Measurements from ENCODE around the gene CAT. TPM values are rescaled to one million over a fixed set of nuclear protein-coding genes. Genes with fewer than 3 reads are reported as not detected.
"Not testable (repeated sequence)": the region's sequence is repeated elsewhere in the genome, so short reads cannot be mapped to it uniquely, and the experiment has no call there.

The CAT gene
- polyA plus RNA-seq, 6 donors from 2014 or later = 207 to 347 (median 234) TPM

DNA sequence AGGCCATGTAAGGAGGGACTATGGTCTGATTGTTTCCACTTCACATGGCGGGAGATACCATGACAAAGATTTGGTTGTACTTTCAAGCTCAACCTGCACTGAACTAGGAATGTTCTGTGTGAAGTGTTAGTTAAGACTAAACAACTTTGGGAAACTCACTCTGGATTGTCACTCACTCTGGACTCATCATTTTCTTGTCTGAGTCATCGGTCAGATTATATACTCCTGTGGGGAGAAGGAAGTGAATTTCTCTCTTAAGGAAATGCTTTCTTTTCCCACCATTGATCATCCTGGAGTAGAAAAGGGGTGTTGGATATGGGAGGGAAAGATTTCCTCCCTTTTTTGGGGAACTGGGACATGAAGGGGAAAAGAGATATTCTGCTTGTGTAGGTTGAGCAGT, 26.9 kb upstream of the CAT start:
- Mint-ChIP-seq H3K4me1 (no peaks in the 10 kb centered on the region), H3K9me3 (peaks cover 6 to 49% (median 41%) of the 10 kb centered on the region in 7 donors), H3K36me3 (peaks cover 23 to 25% of the 10 kb centered on the region in 2 donors), H3K27ac (no peak overlapping the region), H3K4me3 (no peak overlapping the region), H3K27me3 (peaks cover 31 to 38% (median 38%) of the 10 kb centered on the region in 3 donors)
- no peak for DNase-seq
- ATAC-seq (ENCODE audit: low read depth in 2 of 2) = no peak

DNA sequence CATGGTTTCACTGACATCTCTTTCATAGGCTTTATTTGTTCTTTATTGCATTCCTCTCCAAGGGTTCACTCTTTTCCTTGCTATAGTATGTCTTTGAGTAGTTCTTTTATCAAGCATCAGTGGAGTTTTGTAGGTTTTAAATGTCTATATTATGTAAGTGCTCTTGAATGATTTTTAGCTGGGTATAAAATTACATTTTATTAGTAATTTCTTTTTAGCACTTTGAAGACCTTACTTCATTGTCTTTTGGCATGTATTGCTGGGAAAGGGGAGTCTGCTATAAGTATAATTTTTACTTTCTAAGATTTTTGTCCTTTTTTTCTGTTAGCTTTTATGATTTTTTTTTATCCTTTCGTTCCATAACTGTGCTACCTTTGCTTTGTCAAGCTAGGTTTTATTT, 25.5 kb upstream of the CAT start:
- no peaks in the 10 kb centered on the region for H3K4me1 Mint-ChIP-seq
- peaks cover 23 to 25% of the 10 kb centered on the region in 2 donors for H3K36me3 Mint-ChIP-seq
- ATAC-seq (ENCODE audit: low read depth in 2 of 2) (no peak), DNase-seq (no peak)
- H3K4me3 Mint-ChIP-seq = no peak overlapping the region
- peaks cover 28 to 33% (median 31%) of the 10 kb centered on the region in 3 donors for H3K27me3 Mint-ChIP-seq
- H3K27ac Mint-ChIP-seq = no peak overlapping the region
- H3K9me3 Mint-ChIP-seq = peaks cover 6 to 49% (median 41%) of the 10 kb centered on the region in 7 donors

DNA sequence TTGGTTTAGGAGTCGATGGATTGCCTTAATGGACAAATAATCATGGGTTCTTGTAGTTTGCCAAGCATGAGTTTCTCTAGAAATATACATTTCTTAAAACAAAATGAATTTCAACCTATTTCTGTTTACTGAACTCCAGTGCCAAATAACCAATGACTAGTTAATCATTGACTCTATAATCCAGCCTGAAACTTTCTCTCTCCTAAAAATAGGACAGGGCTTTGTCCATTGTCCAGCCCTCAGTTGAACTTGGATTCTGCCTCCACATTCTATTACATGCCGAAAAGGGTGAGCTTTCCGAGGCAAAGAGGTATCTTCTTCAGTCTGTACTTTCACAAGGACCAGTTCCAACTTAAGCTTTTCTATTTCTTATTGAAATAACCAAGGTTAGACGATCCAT, 23.2 kb upstream of the CAT start:
- H3K36me3 Mint-ChIP-seq = peaks cover 23 to 25% of the 10 kb centered on the region in 2 donors
- H3K9me3 Mint-ChIP-seq = peaks cover 6 to 47% (median 37%) of the 10 kb centered on the region in 7 donors
- no peak overlapping the region for H3K4me3 Mint-ChIP-seq
- DNase-seq (no peak), ATAC-seq (ENCODE audit: low read depth in 2 of 2) (no peak)
- no peak overlapping the region for H3K27ac Mint-ChIP-seq
- H3K4me1 Mint-ChIP-seq = no peaks in the 10 kb centered on the region
- peaks cover 13 to 15% (median 14%) of the 10 kb centered on the region in 3 donors for H3K27me3 Mint-ChIP-seq

DNA sequence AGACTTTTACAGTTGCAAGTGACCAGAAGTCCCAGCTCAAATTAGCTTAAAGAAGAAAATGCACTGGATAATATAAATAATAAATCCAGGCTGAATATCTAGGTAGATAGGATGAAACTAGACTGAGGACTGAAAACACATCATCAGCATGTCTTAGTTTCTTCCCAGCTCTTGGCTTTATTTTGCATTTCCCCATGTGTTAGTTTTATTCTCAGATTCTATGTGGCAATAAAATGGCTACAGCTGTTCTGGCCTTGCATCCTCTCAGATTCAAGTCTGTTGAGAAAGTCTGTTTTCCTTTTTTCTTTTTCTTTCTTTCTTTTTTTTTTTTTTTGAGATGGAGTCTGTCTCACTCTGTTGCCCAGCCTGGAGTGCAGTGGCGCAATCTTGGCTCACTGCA, 22.6 kb upstream of the CAT start:
- no peaks in the 10 kb centered on the region for H3K4me1 Mint-ChIP-seq
- peaks cover 6 to 45% (median 36%) of the 10 kb centered on the region in 7 donors for H3K9me3 Mint-ChIP-seq
- no peak for ATAC-seq (ENCODE audit: low read depth in 2 of 2)

GRCh38 chr11:34416766-34417165, 22.0 kb upstream of the CAT start:
- ATAC-seq (ENCODE audit: low read depth in 2 of 2) (no peak), DNase-seq (no peak)
- Mint-ChIP-seq H3K4me1 (peaks cover 0 to under 1% (median 0%) of the 10 kb centered on the region in 3 donors), H3K27ac (no peak overlapping the region), H3K27me3 (peaks cover 13 to 22% (median 15%) of the 10 kb centered on the region in 3 donors), H3K4me3 (no peak overlapping the region), H3K9me3 (peaks cover 6 to 38% (median 30%) of the 10 kb centered on the region in 7 donors), H3K36me3 (peaks cover 18 to 25% of the 10 kb centered on the region in 2 donors)

More for the DNA sequence above, 22.6 kb upstream of the CAT start:
- peaks cover 13 to 20% (median 15%) of the 10 kb centered on the region in 3 donors for H3K27me3 Mint-ChIP-seq
- no peak overlapping the region for H3K4me3 Mint-ChIP-seq
- no peak for DNase-seq
- peaks cover 18 to 25% of the 10 kb centered on the region in 2 donors for H3K36me3 Mint-ChIP-seq
- no peak overlapping the region for H3K27ac Mint-ChIP-seq

- Mint-ChIP-seq H3K4me1 (peaks cover 2 to 5% (median 3%) of the 10 kb centered on the region in 3 donors), H3K9me3 (peaks cover 6 to 33% (median 26%) of the 10 kb centered on the region in 7 donors), H3K36me3 (peaks cover 18 to 25% of the 10 kb centered on the region in 2 donors), H3K4me3 (no peak overlapping the region), H3K27ac (no peak overlapping the region), H3K27me3 (peaks cover 17 to 24% (median 18%) of the 10 kb centered on the region in 3 donors)
- no peak for ATAC-seq (ENCODE audit: low read depth in 2 of 2)
- no peak for DNase-seq
These were observed 21.5 kb upstream of the CAT start for GRCh38 chr11:34417202-34417601.

DNA sequence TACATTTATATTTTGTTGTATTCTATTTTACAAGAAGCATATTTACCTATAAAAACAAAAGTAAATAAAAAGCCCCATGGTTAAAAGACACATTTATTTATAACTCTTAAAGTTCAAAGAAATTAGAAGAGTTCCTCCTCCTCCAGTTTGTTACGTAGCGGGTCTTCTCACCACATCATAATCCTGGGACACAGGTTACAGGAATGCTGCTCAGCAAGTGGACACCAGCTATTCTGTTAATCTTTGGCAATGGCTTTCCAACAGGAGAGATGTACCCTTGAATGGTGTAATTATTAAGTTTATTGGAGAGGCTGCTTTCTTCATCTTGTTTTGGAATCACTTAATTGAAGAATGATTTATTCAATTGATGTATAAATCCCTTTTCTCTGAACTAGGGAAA, 19.6 kb upstream of the CAT start:
- ATAC-seq (ENCODE audit: low read depth in 2 of 2) = no peak

DNA sequence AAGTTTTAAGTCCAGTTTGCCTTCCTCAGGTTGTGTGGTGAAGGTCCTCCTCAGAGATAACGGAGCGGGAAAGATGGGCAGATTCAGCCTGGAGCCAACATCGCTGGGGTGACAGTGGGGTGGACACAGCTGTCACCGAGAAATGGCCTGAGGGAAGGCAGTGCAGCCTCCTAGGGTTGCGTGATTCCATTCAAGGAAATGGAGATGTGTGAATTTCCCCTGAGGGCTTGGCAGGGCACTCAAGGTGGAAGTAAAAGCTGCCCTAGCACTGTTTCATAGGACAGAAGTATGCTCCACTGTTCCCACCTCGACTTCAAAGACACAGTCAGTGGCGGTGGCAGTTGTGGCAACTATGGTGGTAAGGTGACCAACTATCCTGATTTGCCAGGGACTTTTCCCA, 15.4 kb upstream of the CAT start:
- Mint-ChIP-seq H3K27me3 (peaks cover 8 to 15% (median 11%) of the 10 kb centered on the region in 3 donors), H3K27ac (no peak overlapping the region), H3K9me3 (no peaks in the 10 kb centered on the region), H3K36me3 (no peaks in the 10 kb centered on the region), H3K4me3 (no peak overlapping the region), H3K4me1 (peaks cover 4 to 6% (median 5%) of the 10 kb centered on the region in 3 donors)
- ATAC-seq (ENCODE audit: low read depth in 2 of 2) (no peak), DNase-seq (no peak)

More for the DNA sequence above, 19.6 kb upstream of the CAT start:
- DNase-seq = no peak
- Mint-ChIP-seq H3K36me3 (peaks cover 4 to 8% of the 10 kb centered on the region in 2 donors), H3K4me1 (peaks cover 4 to 6% (median 5%) of the 10 kb centered on the region in 3 donors), H3K27ac (no peak overlapping the region), H3K9me3 (peaks cover 0 to 16% (median 10%) of the 10 kb centered on the region in 7 donors), H3K27me3 (peaks cover 13 to 26% (median 19%) of the 10 kb centered on the region in 3 donors), H3K4me3 (no peak overlapping the region)

DNA sequence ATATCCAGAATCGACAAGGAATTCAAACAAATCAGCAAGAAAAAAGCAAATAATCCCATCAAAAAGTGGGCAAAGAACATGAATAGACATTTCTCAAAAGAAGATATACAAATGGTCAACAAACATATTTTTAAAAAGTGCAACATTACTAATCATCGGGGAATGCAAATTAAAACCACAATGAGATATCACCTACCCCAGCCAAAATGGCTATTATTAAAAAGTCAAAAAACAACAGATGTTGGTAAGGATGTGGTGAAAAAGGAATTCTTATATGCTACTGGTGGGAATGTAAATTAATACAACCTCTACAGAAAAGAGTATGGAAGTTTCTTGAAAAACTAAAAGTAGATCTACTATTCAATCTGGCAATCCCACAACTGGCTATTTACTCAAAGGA, 13.9 kb upstream of the CAT start:
- H3K4me3 Mint-ChIP-seq; DNase-seq; H3K4me1 Mint-ChIP-seq; H3K9me3 Mint-ChIP-seq; H3K27ac Mint-ChIP-seq; ATAC-seq (ENCODE audit: low read depth in 2 of 2); H3K36me3 Mint-ChIP-seq: not testable (repeated sequence)
- H3K27me3 Mint-ChIP-seq = peaks cover 8 to 15% (median 11%) of the 10 kb centered on the region in 3 donors

DNA sequence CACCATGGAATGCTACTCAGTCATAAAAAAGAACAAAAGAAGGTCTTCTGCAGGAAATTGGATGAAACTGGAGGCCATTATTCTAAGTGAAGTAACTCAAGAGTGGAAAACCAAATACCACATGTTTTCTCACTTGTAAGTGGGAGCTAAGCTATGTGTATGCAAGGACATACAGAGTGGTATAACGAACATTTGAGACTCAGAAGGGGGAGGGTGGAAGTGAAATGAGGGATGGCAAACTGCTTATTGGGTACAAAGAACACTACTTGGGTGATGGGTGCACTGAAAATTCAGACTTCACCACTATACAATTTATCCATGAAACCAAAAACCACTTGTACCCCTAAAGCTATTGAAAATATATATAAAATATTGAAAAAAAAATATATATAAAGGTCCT, 13.4 kb upstream of the CAT start:
- H3K27ac Mint-ChIP-seq = no peak overlapping the region
- DNase-seq = no peak
- H3K36me3 Mint-ChIP-seq = no peaks in the 10 kb centered on the region
- peaks cover 8 to 17% (median 11%) of the 10 kb centered on the region in 3 donors for H3K27me3 Mint-ChIP-seq
- no peak overlapping the region for H3K4me3 Mint-ChIP-seq
- H3K9me3 Mint-ChIP-seq = no peaks in the 10 kb centered on the region
- peaks cover 4 to 6% (median 5%) of the 10 kb centered on the region in 3 donors for H3K4me1 Mint-ChIP-seq
- ATAC-seq (ENCODE audit: low read depth in 2 of 2) = no peak

DNA sequence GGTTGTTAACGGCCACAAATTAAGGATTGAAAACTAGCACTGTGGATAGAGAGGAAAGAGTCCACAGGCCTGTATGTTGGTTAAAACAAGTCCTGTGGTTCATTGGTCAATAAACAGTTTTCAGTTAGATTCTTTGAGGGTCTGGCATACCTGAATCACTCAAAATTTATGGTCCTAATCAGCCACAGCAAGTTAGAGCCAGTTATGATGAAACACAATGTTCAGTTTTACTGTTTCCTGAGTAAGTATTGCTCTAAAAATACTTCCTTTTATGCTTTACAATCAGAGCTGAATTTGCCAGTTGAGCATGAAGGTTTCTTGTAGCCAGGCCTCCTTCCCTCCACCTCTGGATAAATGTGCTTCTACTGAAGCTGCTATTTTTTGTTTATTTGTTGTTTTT, 12.9 kb upstream of the CAT start:
- Mint-ChIP-seq H3K27me3 (peaks cover 8 to 12% (median 11%) of the 10 kb centered on the region in 3 donors), H3K36me3 (no peaks in the 10 kb centered on the region), H3K27ac (peak overlapping the region in 1 of 6 donors; percentile 44), H3K4me1 (peaks cover 4 to 6% (median 5%) of the 10 kb centered on the region in 3 donors), H3K9me3 (no peaks in the 10 kb centered on the region), H3K4me3 (no peak overlapping the region)
- ATAC-seq (ENCODE audit: low read depth in 2 of 2) (no peak), DNase-seq (no peak)

- no peaks in the 10 kb centered on the region for H3K9me3 Mint-ChIP-seq
- peaks cover 8 to 11% (median 8%) of the 10 kb centered on the region in 3 donors for H3K27me3 Mint-ChIP-seq
- DNase-seq = no peak
- peaks cover 4 to 6% (median 5%) of the 10 kb centered on the region in 3 donors for H3K4me1 Mint-ChIP-seq
- no peak for ATAC-seq (ENCODE audit: low read depth in 2 of 2)
- H3K27ac Mint-ChIP-seq = no peak overlapping the region
- H3K36me3 Mint-ChIP-seq = no peaks in the 10 kb centered on the region
- no peak overlapping the region for H3K4me3 Mint-ChIP-seq
These were observed 12.0 kb upstream of the CAT start for GRCh38 chr11:34426766-34427185.

DNA sequence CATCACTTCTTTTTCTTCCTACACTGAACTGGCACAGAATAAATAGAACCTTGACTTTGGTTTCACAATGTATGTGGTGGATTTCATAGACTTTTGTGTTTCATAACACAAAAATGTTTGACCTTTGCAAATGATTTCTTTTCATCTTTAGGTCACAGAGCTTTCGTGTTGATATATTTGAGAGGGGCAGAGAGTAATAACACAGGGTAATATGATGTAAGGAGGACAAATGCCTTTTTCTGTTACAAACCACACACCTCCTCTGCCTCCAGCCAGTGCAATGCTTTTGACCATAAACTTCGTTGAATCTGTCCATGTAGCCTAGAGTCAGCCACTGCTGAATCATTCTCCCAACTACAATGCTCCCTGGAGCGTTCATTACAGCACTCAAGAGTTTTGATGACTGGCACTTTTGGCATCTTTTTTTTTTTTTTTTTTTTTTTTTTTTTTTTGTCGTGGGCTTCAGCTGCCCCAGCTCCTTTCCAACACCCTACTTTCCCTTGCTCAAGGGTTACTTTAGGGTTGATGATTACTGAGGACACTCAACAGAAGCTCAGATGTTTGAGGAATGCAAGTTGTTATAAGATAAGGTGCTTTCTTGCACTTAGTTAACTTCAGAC, 11.4 kb upstream of the CAT start:
- Mint-ChIP-seq H3K27me3 (peaks cover 3 to 9% (median 7%) of the 10 kb centered on the region in 3 donors), H3K27ac (no peak overlapping the region), H3K9me3 (no peaks in the 10 kb centered on the region), H3K36me3 (no peaks in the 10 kb centered on the region), H3K4me3 (no peak overlapping the region), H3K4me1 (peaks cover under 1 to 2% (median under 1%) of the 10 kb centered on the region in 3 donors)
- no peak for ATAC-seq (ENCODE audit: low read depth in 2 of 2)
- DNase-seq = no peak

- peaks cover 0 to 8% (median 7%) of the 10 kb centered on the region in 3 donors for H3K27me3 Mint-ChIP-seq
- no peak overlapping the region for H3K27ac Mint-ChIP-seq
- peaks cover 0 to 7% (median 0%) of the 10 kb centered on the region in 3 donors for H3K4me1 Mint-ChIP-seq
- H3K9me3 Mint-ChIP-seq = no peaks in the 10 kb centered on the region
- no peak for ATAC-seq (ENCODE audit: low read depth in 2 of 2)
- no peaks in the 10 kb centered on the region for H3K36me3 Mint-ChIP-seq
- no peak for DNase-seq
- H3K4me3 Mint-ChIP-seq = no peak overlapping the region
These were observed 6.8 kb upstream of the CAT start for GRCh38 chr11:34431979-34432378.
